ENCODE data around the gene LRP1.
A peak's percentile ranks its signal among the peaks of the same experiment; 100 is the strongest.

Gene LRP1

GRCh38 chr12:57223191-57224165 lies 95.2 kb downstream of the LRP1 start:
- H3K4me3 ChIP-seq (ENCODE audit: low read depth, low read length), result no peak overlapping the region
- in situ Hi-C loops (cut with HindIII; ENCODE audit: low sequenced_read_pairs), result no loop called here
- TF ChIP-seq, protein P1, sequence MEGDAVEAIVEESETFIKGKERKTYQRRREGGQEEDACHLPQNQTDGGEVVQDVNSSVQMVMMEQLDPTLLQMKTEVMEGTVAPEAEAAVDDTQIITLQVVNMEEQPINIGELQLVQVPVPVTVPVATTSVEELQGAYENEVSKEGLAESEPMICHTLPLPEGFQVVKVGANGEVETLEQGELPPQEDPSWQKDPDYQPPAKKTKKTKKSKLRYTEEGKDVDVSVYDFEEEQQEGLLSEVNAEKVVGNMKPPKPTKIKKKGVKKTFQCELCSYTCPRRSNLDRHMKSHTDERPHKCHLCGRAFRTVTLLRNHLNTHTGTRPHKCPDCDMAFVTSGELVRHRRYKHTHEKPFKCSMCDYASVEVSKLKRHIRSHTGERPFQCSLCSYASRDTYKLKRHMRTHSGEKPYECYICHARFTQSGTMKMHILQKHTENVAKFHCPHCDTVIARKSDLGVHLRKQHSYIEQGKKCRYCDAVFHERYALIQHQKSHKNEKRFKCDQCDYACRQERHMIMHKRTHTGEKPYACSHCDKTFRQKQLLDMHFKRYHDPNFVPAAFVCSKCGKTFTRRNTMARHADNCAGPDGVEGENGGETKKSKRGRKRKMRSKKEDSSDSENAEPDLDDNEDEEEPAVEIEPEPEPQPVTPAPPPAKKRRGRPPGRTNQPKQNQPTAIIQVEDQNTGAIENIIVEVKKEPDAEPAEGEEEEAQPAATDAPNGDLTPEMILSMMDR (IDR thresholded peaks at IDR 0.05; ENCODE audit: low read depth, low read length), result no peak
- DNase-seq (ENCODE audit: low read depth, low spot score), result no peak

- DNase-seq (ENCODE audit: low read depth, low spot score), result no peak
- H3K4me3 ChIP-seq (ENCODE audit: low read depth, low read length), result no peak overlapping the region
- in situ Hi-C loops (cut with HindIII; ENCODE audit: low sequenced_read_pairs), result no loop called here
- TF ChIP-seq, protein P1 (IDR thresholded peaks at IDR 0.05; ENCODE audit: low read depth, low read length), result no peak
Observed at GRCh38 chr12:57224278-57224972, 96.1 kb downstream of the LRP1 start.

GRCh38 chr12:57224973-57225679 lies 96.8 kb downstream of the LRP1 start:
- TF ChIP-seq, protein P1 (IDR thresholded peaks at IDR 0.05; ENCODE audit: low read depth, low read length), result peak; percentile 48
- no peak for DNase-seq (ENCODE audit: low read depth, low spot score)
- in situ Hi-C loops (cut with HindIII; ENCODE audit: low sequenced_read_pairs), result no loop called here
- no peak overlapping the region for H3K4me3 ChIP-seq (ENCODE audit: low read depth, low read length)

DNA sequence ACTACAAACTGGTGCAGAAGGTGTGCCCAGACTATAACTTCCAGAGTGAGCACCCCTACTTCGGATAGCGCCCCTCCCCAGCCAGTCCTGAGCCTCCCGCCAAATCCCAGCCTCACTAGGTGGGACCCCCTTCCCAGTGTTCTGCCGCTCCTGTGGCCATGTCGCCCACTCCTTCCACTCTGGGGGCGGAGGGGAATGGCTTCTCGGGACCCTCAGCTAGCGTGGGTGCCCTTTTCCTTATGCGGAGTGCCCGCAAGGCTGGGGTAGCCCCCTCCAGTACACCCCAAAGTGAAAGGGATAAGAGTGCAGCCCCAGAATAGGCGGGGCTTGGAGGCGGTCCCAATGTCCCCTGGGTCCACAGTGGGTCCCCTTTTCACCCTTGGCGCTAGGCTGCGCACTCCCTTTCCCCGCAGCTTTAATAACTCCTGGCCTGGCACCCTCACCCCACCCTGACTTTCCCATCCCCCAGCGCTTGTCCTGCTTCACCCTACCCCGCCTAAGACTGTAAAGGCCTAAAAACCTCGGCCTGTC lies 97.5 kb downstream of the LRP1 start:
- in situ Hi-C loops (cut with HindIII; ENCODE audit: low sequenced_read_pairs), result no loop called here
- DNase-seq (ENCODE audit: low read depth, low spot score), result no peak
- TF ChIP-seq, protein P1 (IDR thresholded peaks at IDR 0.05; ENCODE audit: low read depth, low read length), result no peak
- H3K4me3 ChIP-seq (ENCODE audit: low read depth, low read length), result no peak overlapping the region

DNA sequence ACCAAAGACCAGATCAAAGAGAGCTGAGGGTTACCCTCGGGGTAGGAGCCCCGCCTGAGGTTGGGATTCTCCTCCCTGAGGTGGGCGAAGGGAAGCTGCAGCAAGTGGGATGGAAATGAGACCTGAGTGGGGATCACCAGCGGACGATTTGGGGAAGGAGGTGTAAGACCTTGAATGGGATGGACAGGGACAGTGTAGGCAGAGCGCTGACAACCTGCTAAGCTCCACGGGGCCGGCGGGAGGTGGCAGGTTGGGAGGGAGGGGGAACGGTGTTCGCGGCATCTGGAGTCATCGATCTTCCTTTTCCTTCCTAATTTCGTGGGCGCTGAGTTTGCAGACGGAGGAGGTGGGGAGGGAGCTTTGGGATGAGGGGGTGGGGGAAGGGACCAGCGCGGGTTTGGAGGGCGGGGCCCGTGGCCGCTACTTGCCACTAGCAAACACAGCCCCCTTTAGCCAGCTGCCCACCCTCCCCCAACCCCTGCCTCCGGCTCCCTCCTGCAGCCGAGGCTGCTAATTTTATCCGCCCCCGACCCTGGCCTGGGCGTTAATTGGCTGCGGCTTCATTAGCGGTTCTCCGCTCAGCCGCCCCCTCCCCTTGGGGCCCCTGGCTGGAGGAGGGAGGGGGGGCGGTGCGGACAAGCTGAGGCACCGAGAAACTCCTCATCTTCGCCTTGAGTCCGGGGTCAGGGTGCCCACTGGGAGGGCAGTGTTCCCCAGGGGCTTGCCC lies 98.5 kb downstream of the LRP1 start:
- H3K4me3 ChIP-seq (ENCODE audit: low read depth, low read length), result no peak overlapping the region
- DNase-seq (ENCODE audit: low read depth, low spot score), result no peak
- in situ Hi-C loops (cut with HindIII; ENCODE audit: low sequenced_read_pairs), result no loop called here
- TF ChIP-seq, protein P1 (IDR thresholded peaks at IDR 0.05; ENCODE audit: low read depth, low read length), result no peak
